OCI-LY7 (cell line): ENCODE data around the gene MLLT10. TPM values are rescaled to one million over a fixed set of nuclear protein-coding genes. Genes with fewer than 3 reads are reported as not detected.
"Not testable (repeated sequence)": the region's sequence is repeated elsewhere in the genome, so short reads cannot be mapped to it uniquely, and the experiment has no call there.

Source experiments
- BruUV-seq: library from RNA; stranded (reverse); fragments of 400-500 nt; replicated peaks from 2 replicates; lab custom pipeline; 2021; lab: Mats Ljungman, UMichigan
- CTCF ChIA-PET: fragments of 300-600 bp; sonication (Branson Sonifier 250); formaldehyde crosslinking; loops from one replicate; lab custom pipeline; 2022; ENCODE audit warnings: antibody characterized with exemption; ENCODE audit not compliant: unreplicated experiment; lab: Charles Lee
- POLR2A ChIA-PET: fragments of 300-600 bp; sonication (Branson Sonifier 250); formaldehyde crosslinking; loops from one replicate; lab custom pipeline; 2022; ENCODE audit warnings: antibody characterized with exemption; lab: Charles Lee
- DNase-seq: peaks from one replicate; pipeline ENCODE4 v3.0.0-alpha.2; 2015; ENCODE audit warnings: low spot score
- H2AFZ ChIP-seq: fragments of 200-600 bp; sonication (generic), shearing (Covaris generic); 2 replicates; pipeline ENCODE4 v1.6.1; 2014; ENCODE audit warnings: mild to moderate bottlenecking, antibody characterized with exemption, low read length, moderate library complexity
- H3K27ac ChIP-seq: fragments of 200-600 bp; sonication (generic); 2 replicates; pipeline ENCODE4 v1.5.1; 2014; ENCODE audit warnings: mixed run types, low read depth, mild to moderate bottlenecking, moderate library complexity, low read length, inconsistent platforms; ENCODE audit not compliant: poor library complexity, severe bottlenecking
- H3K36me3 ChIP-seq: fragments of 200-600 bp; sonication (generic); 2 replicates; pipeline ENCODE4 v1.6.1; 2014; ENCODE audit warnings: mild to moderate bottlenecking, antibody characterized with exemption, low read length, moderate library complexity, mixed read lengths; ENCODE audit not compliant: insufficient read depth
- H3K4me1 ChIP-seq: fragments of 200-600 bp; sonication (generic); 2 replicates; pipeline ENCODE4 v1.5.1; 2014; ENCODE audit warnings: mild to moderate bottlenecking, low read length; ENCODE audit not compliant: insufficient read depth, poor library complexity, severe bottlenecking
- H3K4me2 ChIP-seq: fragments of 200-600 bp; sonication (generic); 2 replicates; pipeline ENCODE4 v1.6.1; 2014; ENCODE audit warnings: mild to moderate bottlenecking, low read length
- H3K4me3 ChIP-seq: fragments of 200-600 bp; sonication (generic); 2 replicates; pipeline ENCODE4 v1.5.1; 2014; ENCODE audit warnings: mild to moderate bottlenecking, low read depth, low read length; ENCODE audit not compliant: poor library complexity, severe bottlenecking
- H3K79me2 ChIP-seq: fragments of 200-600 bp; sonication (generic); 2 replicates; pipeline ENCODE4 v1.6.1; 2016; ENCODE audit warnings: low read depth, mild to moderate bottlenecking, low read length, moderate library complexity, mixed read lengths; ENCODE audit not compliant: insufficient read depth
- H3K9me2 ChIP-seq: fragments of 200-600 bp; sonication (generic); 2 replicates; pipeline ENCODE4 v1.6.1; 2016; ENCODE audit warnings: mild to moderate bottlenecking, low read length, mixed read lengths; ENCODE audit not compliant: insufficient read depth
- H3K9me3 ChIP-seq: fragments of 200-600 bp; sonication (generic); 2 replicates; pipeline ENCODE4 v1.6.1; 2014; ENCODE audit warnings: mild to moderate bottlenecking, mixed run types, low read length, mixed read lengths
- H4K20me1 ChIP-seq: fragments of 200-600 bp; sonication (generic); 2 replicates; pipeline ENCODE4 v1.6.1; 2014; ENCODE audit warnings: mild to moderate bottlenecking, antibody characterized with exemption, low read length, moderate library complexity, mixed read lengths; ENCODE audit not compliant: insufficient read depth
- EZH2phosphoT487 ChIP-seq: fragments of 200-600 bp; sonication (generic); IDR thresholded peaks from 2 replicates; pipeline ENCODE4 v1.6.1; 2018; ENCODE audit warnings: low read depth, borderline replicate concordance, mild to moderate bottlenecking, mixed run types, antibody characterized with exemption, low read length, moderate library complexity, mixed read lengths
- intact Hi-C: fragments of 100-400 bp; cut with micrococcal nuclease; formaldehyde crosslinking; loops from one replicate; pipeline ENCODE4 v1.10.0; 2022; ENCODE audit not compliant: unreplicated experiment
- total RNA-seq, 2 experiments: library from RNA; depleted of rRNA in 1 of 2; stranded (reverse); fragments of >200 nt in 1 of 2; shearing (Covaris generic) in 1 of 2; gene quantifications; 2 replicates each; pipeline ENCODE4 v1.2.3, GENCODE V29; 2014 to 2022
- TF ChIP-seq, protein P1 (sequence below): fragments of 200-600 bp; sonication (generic); conservative IDR thresholded peaks from 2 replicates; pipeline ENCODE4 v1.5.1; 2014; ENCODE audit warnings: mild to moderate bottlenecking, antibody characterized with exemption, low read length, moderate library complexity, mixed read lengths

Gene MLLT10
- total RNA-seq, 2 experiments from 2014 or later = 68.4 to 74.0 TPM

DNA sequence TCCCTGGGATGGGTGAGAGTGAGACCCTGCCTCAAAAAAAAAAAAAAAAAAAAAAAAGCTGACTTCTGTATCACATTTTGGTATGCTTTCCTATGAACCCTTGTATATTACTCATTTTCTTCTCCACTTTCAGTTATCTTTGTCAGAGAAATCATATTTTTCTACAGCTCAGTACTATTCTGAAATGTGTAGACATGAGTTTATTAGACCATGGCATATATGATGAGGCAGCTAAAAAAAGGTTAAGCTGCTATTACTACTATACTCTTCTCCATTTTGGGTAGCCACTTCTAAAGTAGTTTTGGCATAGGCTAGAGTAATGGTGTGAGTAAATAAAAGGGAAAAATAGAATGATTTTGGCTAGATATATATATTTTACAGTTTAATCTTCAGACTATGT lies 53.4 kb downstream of the MLLT10 start:
- Histone ChIP-seq H3K4me3 (no peak overlapping the region), H3K36me3 (peaks cover 80% of the 10 kb centered on the region), H3K27ac (no peak overlapping the region), H3K4me2 (no peak overlapping the region), H2AFZ (no peak overlapping the region), H4K20me1 (no peaks in the 10 kb centered on the region), H3K4me1 (no peaks in the 10 kb centered on the region), H3K79me2 (peaks cover 49% of the 10 kb centered on the region), H3K9me3 (peaks cover 10% of the 10 kb centered on the region; the same call in 1 of the 2 replicates), H3K9me2 (no peaks in the 10 kb centered on the region)
- ChIA-PET POLR2A (no interaction called here), CTCF (no interaction called here)
- no peak for DNase-seq
- no TSS peak for BruUV-seq
- intact Hi-C loops = no loop called here
- TF ChIP-seq, protein P1, sequence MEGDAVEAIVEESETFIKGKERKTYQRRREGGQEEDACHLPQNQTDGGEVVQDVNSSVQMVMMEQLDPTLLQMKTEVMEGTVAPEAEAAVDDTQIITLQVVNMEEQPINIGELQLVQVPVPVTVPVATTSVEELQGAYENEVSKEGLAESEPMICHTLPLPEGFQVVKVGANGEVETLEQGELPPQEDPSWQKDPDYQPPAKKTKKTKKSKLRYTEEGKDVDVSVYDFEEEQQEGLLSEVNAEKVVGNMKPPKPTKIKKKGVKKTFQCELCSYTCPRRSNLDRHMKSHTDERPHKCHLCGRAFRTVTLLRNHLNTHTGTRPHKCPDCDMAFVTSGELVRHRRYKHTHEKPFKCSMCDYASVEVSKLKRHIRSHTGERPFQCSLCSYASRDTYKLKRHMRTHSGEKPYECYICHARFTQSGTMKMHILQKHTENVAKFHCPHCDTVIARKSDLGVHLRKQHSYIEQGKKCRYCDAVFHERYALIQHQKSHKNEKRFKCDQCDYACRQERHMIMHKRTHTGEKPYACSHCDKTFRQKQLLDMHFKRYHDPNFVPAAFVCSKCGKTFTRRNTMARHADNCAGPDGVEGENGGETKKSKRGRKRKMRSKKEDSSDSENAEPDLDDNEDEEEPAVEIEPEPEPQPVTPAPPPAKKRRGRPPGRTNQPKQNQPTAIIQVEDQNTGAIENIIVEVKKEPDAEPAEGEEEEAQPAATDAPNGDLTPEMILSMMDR = no peak
- no peak for TF ChIP-seq EZH2phosphoT487

DNA sequence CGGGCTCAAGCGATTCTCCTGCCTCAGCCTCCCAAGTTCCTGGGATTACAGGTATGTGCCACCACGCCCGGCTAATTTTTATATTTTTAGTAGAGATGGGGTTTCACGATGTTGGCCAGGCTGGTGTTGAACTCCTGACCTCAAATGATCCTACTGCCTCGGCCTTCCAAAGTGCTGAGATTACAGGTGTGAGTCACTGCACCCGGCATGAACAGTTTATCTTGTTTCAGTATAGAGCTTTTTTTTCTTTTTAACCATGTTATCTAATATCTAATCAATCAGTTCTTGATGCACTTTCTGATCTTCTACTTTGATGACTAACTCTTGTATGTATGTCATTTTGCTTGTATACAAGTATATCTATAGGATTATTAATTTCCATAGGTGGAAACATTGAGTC lies 54.1 kb downstream of the MLLT10 start:
- H2AFZ ChIP-seq, H3K4me1 ChIP-seq, CTCF ChIA-PET, H3K4me3 ChIP-seq, H3K27ac ChIP-seq, intact Hi-C loops, H3K9me3 ChIP-seq, DNase-seq, H3K4me2 ChIP-seq, H3K9me2 ChIP-seq, H4K20me1 ChIP-seq, POLR2A ChIA-PET, BruUV-seq: not testable (repeated sequence)
- H3K79me2 ChIP-seq = peaks cover 48% of the 10 kb centered on the region
- peaks cover 80% of the 10 kb centered on the region for H3K36me3 ChIP-seq

GRCh38 chr10:21593986-21594385 lies 60.0 kb downstream of the MLLT10 start:
- H3K4me2 ChIP-seq = no peak overlapping the region
- H3K9me2 ChIP-seq = no peaks in the 10 kb centered on the region
- no peak for DNase-seq
- no peak overlapping the region for H2AFZ ChIP-seq
- BruUV-seq = no TSS peak
- CTCF ChIA-PET = no interaction called here
- H4K20me1 ChIP-seq = no peaks in the 10 kb centered on the region
- H3K79me2 ChIP-seq = peaks cover 60% of the 10 kb centered on the region
- peaks cover 64% of the 10 kb centered on the region for H3K36me3 ChIP-seq
- intact Hi-C loops = no loop called here
- H3K9me3 ChIP-seq = no peaks in the 10 kb centered on the region
- no peak overlapping the region for H3K27ac ChIP-seq
- no peak overlapping the region for H3K4me3 ChIP-seq
- TF ChIP-seq EZH2phosphoT487 = no peak
- TF ChIP-seq, protein P1 = no peak
- POLR2A ChIA-PET = interaction anchor here (0.7 kb wide), 1 partner anchor 76 kb away, joined by 3 read pairs; no protein-coding TSS in a partner anchor
- H3K4me1 ChIP-seq = no peaks in the 10 kb centered on the region
